ENCODE data around the gene TRMT10C.

Gene TRMT10C

DNA sequence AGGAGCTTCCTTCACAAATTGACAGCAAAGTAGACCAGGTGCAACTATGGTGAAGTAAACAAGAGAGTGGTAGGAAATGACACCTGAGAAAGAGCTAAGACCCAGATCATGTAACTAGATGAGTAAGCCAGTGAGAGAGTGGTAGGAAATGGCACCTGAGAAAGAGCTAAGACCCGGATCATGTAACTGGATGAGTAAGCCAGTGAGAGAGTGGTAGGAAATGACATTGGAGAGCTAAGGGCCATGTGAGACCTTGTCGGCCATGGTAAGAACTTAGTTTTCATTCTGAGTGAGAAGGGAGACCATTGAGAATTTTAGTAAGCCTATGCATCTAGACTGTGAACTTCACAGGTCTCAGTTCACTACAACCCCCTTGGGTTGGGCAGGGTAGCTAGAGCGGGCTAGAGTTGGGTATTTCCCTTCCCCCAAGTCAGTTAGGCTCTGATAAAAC, 43.2 kb upstream of the TRMT10C start:
- peaks cover 11% of the 10 kb centered on the region for H3K36me3 ChIP-seq (replicated peaks; ENCODE audit: low read depth, low read length)
- H2AFZ ChIP-seq (ENCODE audit: low read depth, low read length): peak overlapping the region; percentile 91
- peaks cover 19% of the 10 kb centered on the region for H3K79me2 ChIP-seq (ENCODE audit: low read length)
- peaks cover 47% of the 10 kb centered on the region for H3K4me1 ChIP-seq (ENCODE audit: low read length)
- H4K20me1 ChIP-seq (ENCODE audit: insufficient read depth, low read length): no peaks in the 10 kb centered on the region
- no peaks in the 10 kb centered on the region for H3K27me3 ChIP-seq (ENCODE audit: low read depth, low read length)
- peak overlapping the region; percentile 100 for H3K4me2 ChIP-seq (ENCODE audit: low read length)
- peak overlapping the region; percentile 98 for H3K9ac ChIP-seq (ENCODE audit: low read length)
- no peaks in the 10 kb centered on the region for H3K9me3 ChIP-seq (ENCODE audit: insufficient read depth, low read length)
- TF ChIP-seq, protein P1, sequence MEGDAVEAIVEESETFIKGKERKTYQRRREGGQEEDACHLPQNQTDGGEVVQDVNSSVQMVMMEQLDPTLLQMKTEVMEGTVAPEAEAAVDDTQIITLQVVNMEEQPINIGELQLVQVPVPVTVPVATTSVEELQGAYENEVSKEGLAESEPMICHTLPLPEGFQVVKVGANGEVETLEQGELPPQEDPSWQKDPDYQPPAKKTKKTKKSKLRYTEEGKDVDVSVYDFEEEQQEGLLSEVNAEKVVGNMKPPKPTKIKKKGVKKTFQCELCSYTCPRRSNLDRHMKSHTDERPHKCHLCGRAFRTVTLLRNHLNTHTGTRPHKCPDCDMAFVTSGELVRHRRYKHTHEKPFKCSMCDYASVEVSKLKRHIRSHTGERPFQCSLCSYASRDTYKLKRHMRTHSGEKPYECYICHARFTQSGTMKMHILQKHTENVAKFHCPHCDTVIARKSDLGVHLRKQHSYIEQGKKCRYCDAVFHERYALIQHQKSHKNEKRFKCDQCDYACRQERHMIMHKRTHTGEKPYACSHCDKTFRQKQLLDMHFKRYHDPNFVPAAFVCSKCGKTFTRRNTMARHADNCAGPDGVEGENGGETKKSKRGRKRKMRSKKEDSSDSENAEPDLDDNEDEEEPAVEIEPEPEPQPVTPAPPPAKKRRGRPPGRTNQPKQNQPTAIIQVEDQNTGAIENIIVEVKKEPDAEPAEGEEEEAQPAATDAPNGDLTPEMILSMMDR (IDR thresholded peaks at IDR 0.05; ENCODE audit: low read depth, low read length): no peak
- TF ChIP-seq EZH2phosphoT487 (IDR thresholded peaks at IDR 0.05; ENCODE audit: low read depth): no peak
- peak overlapping the region; percentile 87 for H3K4me3 ChIP-seq (ENCODE audit: low read length)
- H3K27ac ChIP-seq (ENCODE audit: low read length): peak overlapping the region; percentile 99

DNA sequence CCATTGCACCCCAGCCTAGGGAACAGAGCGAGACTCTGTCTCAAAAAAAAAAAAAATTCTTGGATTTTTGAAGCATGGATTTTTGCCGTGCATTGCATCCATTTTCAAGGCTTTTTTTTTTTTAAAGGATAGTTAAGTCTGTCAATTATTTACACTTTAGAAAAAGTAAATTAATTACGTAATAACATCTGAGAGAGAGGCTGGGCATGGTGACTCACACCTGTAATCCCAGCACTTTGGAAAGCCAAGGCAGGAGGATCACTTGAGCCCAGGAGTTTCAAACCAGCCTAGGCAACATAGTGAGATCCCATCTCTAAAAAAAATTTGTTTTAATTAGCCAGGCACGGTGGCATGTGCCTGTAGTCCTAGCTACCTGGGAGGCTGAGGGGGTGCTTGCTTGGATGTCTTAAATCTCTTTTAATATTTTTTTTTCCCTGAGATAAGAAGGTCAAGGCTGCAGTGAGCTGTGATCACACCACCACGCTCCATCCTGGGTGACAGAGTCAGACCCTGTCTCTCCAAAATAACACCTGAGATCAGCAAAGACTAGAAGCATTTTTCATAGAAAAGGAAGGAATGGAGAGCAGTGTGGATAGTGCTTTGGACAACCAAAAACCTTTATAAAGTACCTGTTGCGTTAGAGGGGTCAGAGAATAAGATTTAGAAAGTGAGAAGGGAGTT, 41.8 kb upstream of the TRMT10C start:
- H3K36me3 ChIP-seq (replicated peaks; ENCODE audit: low read depth, low read length): peaks cover 11% of the 10 kb centered on the region
- H2AFZ ChIP-seq (ENCODE audit: low read depth, low read length): no peak overlapping the region
- peak overlapping the region; percentile 87 for H3K4me3 ChIP-seq (ENCODE audit: low read length)
- peak overlapping the region; percentile 100 for H3K4me2 ChIP-seq (ENCODE audit: low read length)
- peak overlapping the region; percentile 98; the same call in 1 of the 2 replicates for H3K9ac ChIP-seq (ENCODE audit: low read length)
- peaks cover 19% of the 10 kb centered on the region for H3K79me2 ChIP-seq (ENCODE audit: low read length)
- H4K20me1 ChIP-seq (ENCODE audit: insufficient read depth, low read length): no peaks in the 10 kb centered on the region
- H3K27me3 ChIP-seq (ENCODE audit: low read depth, low read length): no peaks in the 10 kb centered on the region
- H3K27ac ChIP-seq (ENCODE audit: low read length): peak overlapping the region; percentile 99
- TF ChIP-seq EZH2phosphoT487 (IDR thresholded peaks at IDR 0.05; ENCODE audit: low read depth): no peak
- TF ChIP-seq, protein P1 (IDR thresholded peaks at IDR 0.05; ENCODE audit: low read depth, low read length): no peak
- H3K4me1 ChIP-seq (ENCODE audit: low read length): peaks cover 42% of the 10 kb centered on the region
- no peaks in the 10 kb centered on the region for H3K9me3 ChIP-seq (ENCODE audit: insufficient read depth, low read length)

DNA sequence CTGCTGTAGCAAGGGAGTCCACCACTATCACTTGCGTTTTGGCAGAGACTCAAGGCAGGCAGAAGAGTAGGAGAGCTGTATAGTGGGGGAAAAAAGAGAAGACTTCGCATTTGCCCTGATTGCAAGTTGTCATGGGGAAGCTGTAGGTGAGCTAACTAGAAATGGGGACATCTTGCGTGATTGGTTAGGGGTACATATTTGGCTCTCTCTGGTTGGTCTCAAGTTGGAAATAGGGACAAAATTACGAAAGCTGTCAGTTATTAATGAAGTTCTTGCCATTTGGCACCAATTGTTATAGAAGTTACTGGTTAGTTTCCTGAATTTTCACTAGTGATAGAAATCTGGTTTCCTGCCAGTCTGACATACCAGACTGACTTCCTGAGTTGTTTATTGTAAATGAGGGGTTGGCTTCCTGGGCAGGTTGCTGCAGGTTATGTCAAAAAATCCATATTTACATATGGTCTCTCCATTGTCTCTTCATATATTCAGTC, 40.4 kb upstream of the TRMT10C start:
- no peak overlapping the region for H3K9ac ChIP-seq (ENCODE audit: low read length)
- H3K9me3 ChIP-seq (ENCODE audit: insufficient read depth, low read length): no peaks in the 10 kb centered on the region
- H3K4me1 ChIP-seq (ENCODE audit: low read length): peaks cover 41% of the 10 kb centered on the region
- peaks cover 19% of the 10 kb centered on the region for H3K79me2 ChIP-seq (ENCODE audit: low read length)
- no peaks in the 10 kb centered on the region for H3K27me3 ChIP-seq (ENCODE audit: low read depth, low read length)
- H3K4me3 ChIP-seq (ENCODE audit: low read length): no peak overlapping the region
- no peaks in the 10 kb centered on the region for H4K20me1 ChIP-seq (ENCODE audit: insufficient read depth, low read length)
- no peak overlapping the region for H3K27ac ChIP-seq (ENCODE audit: low read length)
- peaks cover 11% of the 10 kb centered on the region for H3K36me3 ChIP-seq (replicated peaks; ENCODE audit: low read depth, low read length)
- TF ChIP-seq, protein P1 (IDR thresholded peaks at IDR 0.05; ENCODE audit: low read depth, low read length): no peak
- no peak for TF ChIP-seq EZH2phosphoT487 (IDR thresholded peaks at IDR 0.05; ENCODE audit: low read depth)
- H2AFZ ChIP-seq (ENCODE audit: low read depth, low read length): no peak overlapping the region
- no peak overlapping the region for H3K4me2 ChIP-seq (ENCODE audit: low read length)

DNA sequence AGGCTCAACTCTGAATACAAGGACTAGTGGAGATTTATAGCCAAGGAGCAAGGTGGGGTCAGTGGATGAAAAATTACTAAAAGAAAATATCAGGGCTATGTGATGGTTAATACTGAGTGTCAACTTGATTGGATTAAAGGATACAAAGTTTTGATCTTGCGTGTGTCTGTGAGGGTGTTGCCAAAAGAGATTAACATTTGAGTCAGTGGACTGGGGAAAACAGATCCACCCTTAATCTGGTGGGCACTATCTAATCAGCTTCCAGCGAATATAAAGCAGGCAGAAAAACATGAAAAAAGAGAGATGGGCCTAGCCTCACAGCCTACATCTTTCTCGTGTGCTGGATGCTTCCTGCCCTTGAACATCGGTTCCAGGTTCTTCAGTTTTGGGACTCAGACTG, 34.2 kb upstream of the TRMT10C start:
- no peak overlapping the region for H3K4me3 ChIP-seq (ENCODE audit: low read length)
- H2AFZ ChIP-seq (ENCODE audit: low read depth, low read length): no peak overlapping the region
- TF ChIP-seq EZH2phosphoT487 (IDR thresholded peaks at IDR 0.05; ENCODE audit: low read depth): no peak
- no peak overlapping the region for H3K4me2 ChIP-seq (ENCODE audit: low read length)
- no peaks in the 10 kb centered on the region; the same call in 1 of the 2 replicates for H3K9me3 ChIP-seq (ENCODE audit: insufficient read depth, low read length)
- no peak overlapping the region for H3K27ac ChIP-seq (ENCODE audit: low read length)
- peaks cover 5% of the 10 kb centered on the region for H3K4me1 ChIP-seq (ENCODE audit: low read length)
- no peaks in the 10 kb centered on the region for H3K27me3 ChIP-seq (ENCODE audit: low read depth, low read length)
- H3K79me2 ChIP-seq (ENCODE audit: low read length): no peaks in the 10 kb centered on the region
- no peaks in the 10 kb centered on the region for H4K20me1 ChIP-seq (ENCODE audit: insufficient read depth, low read length)
- H3K36me3 ChIP-seq (replicated peaks; ENCODE audit: low read depth, low read length): peaks cover 8% of the 10 kb centered on the region
- H3K9ac ChIP-seq (ENCODE audit: low read length): no peak overlapping the region

All from OCI-LY3 (cell line).